ENCODE measurements around the gene HPCAL1.

Gene HPCAL1

DNA sequence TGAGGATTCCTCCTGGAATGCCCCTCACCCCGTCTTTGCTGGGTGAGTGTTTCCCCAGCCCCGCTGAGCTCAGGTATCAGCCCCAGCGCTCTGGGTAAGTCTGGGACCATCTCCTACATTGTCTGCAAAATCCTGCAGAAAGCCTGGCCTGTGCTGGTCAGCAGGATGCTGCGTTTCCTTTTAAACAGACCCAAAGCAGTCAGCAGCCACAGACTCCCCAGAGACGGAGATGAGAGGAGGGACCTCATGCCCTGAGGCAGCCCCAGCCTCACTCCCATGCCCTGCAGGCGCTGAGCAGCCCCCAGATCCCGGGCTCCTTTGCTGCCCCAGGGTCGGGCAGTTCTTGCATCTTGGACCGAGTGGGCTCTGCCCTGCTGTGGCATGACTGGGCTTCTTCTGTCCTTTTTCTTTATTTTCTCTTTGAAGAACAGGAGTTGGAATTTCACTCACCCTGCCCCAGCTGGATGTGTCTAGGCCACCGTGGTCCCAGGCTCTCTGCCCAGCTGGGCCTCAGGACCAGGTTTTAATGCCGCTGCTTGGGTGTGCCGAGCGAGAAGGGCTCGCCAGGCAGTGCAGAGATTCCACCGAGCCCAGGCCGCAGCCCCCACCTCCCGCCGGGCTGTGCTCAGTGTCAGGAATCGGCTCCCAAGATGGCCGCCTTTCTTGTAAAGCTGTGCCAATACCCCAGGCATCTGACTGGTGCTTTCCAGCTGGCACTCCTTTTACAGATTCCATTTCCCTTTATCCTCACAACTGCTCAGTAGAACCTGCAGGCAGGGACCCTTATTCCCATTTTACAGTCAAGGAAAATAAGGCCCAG, 101.8 kb downstream of the HPCAL1 start:
- H2AK5ac ChIP-seq (ENCODE audit: low read length): no peak overlapping the region
- H3K56ac ChIP-seq (ENCODE audit: low read length): no peak overlapping the region
- no peak overlapping the region for H3K18ac ChIP-seq (ENCODE audit: low read length)
- H2BK120ac ChIP-seq (ENCODE audit: low read depth, low read length): no peak overlapping the region
- no peaks in the 10 kb centered on the region for H3K79me1 ChIP-seq (ENCODE audit: low read length)
- no peak overlapping the region for H3K9ac ChIP-seq (ENCODE audit: low read length)
- H4K8ac ChIP-seq (ENCODE audit: low read depth, low read length): no peak overlapping the region
- H3K27ac ChIP-seq (ENCODE audit: low read depth, low read length): no peak overlapping the region
- no CpG with 5 or more reads among the region's 20 CpGs for WGBS (ENCODE audit: extremely low coverage, insufficient coverage, low lambda C conversion rate)
- DNase-seq: no peak
- no peak overlapping the region for H2BK15ac ChIP-seq (replicated peaks; ENCODE audit: low read depth)
- H2BK5ac ChIP-seq (ENCODE audit: low read length): no peak overlapping the region
- H3K27me3 ChIP-seq (ENCODE audit: insufficient read depth, low read length, poor library complexity): no peaks in the 10 kb centered on the region
- no peak overlapping the region for H4K5ac ChIP-seq (ENCODE audit: low read length)
- H3K4ac ChIP-seq (ENCODE audit: low read depth, low read length): no peak overlapping the region
- H3K4me3 ChIP-seq (ENCODE audit: low read length): no peak overlapping the region
- no peaks in the 10 kb centered on the region for H3K36me3 ChIP-seq (ENCODE audit: control insufficient read depth, insufficient read depth, low read length)
- H3K4me1 ChIP-seq (ENCODE audit: control insufficient read depth, low read depth, low read length): peaks cover 2% of the 10 kb centered on the region
- no peak overlapping the region for H3K4me2 ChIP-seq (ENCODE audit: low read length)
- no peak overlapping the region for H3K23ac ChIP-seq (ENCODE audit: low read length)
- H3K79me2 ChIP-seq (ENCODE audit: control insufficient read depth, insufficient read depth, low read length): no peaks in the 10 kb centered on the region

DNA sequence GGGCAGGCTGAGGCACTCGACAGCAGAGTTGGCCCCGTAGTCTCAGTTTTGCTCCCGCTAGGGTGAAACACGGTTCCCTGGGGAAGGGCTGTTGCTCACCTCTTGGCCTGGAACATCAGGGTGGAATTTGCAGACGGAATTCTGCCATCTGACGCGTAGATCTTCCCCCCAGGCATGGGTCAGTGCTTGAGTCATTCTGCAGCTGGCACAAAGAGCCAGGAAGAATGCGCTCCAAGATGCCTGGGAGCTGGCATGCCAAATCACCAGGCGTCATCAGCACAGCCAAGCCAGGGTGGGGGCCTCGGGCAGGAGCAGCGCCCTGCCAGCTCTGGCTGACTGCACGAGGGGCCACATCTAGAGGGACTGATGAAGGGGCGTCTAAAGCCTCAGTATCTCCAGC, 102.7 kb downstream of the HPCAL1 start:
- Histone ChIP-seq H3K23ac (ENCODE audit: low read length) (no peak overlapping the region), H3K79me2 (ENCODE audit: control insufficient read depth, insufficient read depth, low read length) (no peaks in the 10 kb centered on the region), H3K79me1 (ENCODE audit: low read length) (no peaks in the 10 kb centered on the region), H3K18ac (ENCODE audit: low read length) (no peak overlapping the region), H4K5ac (ENCODE audit: low read length) (no peak overlapping the region), H3K56ac (ENCODE audit: low read length) (no peak overlapping the region), H2BK15ac (replicated peaks; ENCODE audit: low read depth) (no peak overlapping the region), H3K27me3 (ENCODE audit: insufficient read depth, low read length, poor library complexity) (no peaks in the 10 kb centered on the region), H3K4me2 (ENCODE audit: low read length) (no peak overlapping the region), H4K8ac (ENCODE audit: low read depth, low read length) (no peak overlapping the region), H2BK120ac (ENCODE audit: low read depth, low read length) (no peak overlapping the region), H3K9ac (ENCODE audit: low read length) (no peak overlapping the region), H3K4me1 (ENCODE audit: control insufficient read depth, low read depth, low read length) (peaks cover 2% of the 10 kb centered on the region), H2AK5ac (ENCODE audit: low read length) (no peak overlapping the region), H3K4ac (ENCODE audit: low read depth, low read length) (no peak overlapping the region), H3K36me3 (ENCODE audit: control insufficient read depth, insufficient read depth, low read length) (no peaks in the 10 kb centered on the region), H3K4me3 (ENCODE audit: low read length) (no peak overlapping the region), H3K27ac (ENCODE audit: low read depth, low read length) (no peak overlapping the region), H2BK5ac (ENCODE audit: low read length) (no peak overlapping the region)
- no peak for DNase-seq
- no CpG with 5 or more reads among the region's 13 CpGs for WGBS (ENCODE audit: extremely low coverage, insufficient coverage, low lambda C conversion rate)

DNA sequence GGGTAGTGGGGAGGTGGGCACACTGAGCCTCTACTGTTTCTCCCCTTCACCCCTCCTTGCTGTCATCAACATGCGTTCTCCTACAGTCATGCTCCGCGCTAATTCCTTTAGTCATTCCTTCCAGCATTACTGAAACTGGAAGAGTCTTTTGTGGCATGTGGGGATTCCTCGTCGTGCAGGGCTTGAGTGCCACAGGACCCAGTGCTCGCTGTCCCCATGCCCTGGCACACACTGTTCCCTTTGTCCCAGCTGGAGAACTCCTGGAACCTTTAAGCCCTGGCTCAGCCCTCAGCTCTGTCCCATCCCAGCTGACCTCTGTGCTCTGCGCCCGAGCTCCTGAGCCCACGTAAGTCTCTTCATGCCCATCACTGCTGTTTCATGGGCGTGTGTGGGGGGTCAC, 103.3 kb downstream of the HPCAL1 start:
- no peak overlapping the region for H3K9ac ChIP-seq (ENCODE audit: low read length)
- H4K8ac ChIP-seq (ENCODE audit: low read depth, low read length): no peak overlapping the region
- DNase-seq: no peak
- H3K18ac ChIP-seq (ENCODE audit: low read length): no peak overlapping the region
- H2AK5ac ChIP-seq (ENCODE audit: low read length): no peak overlapping the region
- no peaks in the 10 kb centered on the region for H3K36me3 ChIP-seq (ENCODE audit: control insufficient read depth, insufficient read depth, low read length)
- no peak overlapping the region for H3K4me2 ChIP-seq (ENCODE audit: low read length)
- H2BK15ac ChIP-seq (replicated peaks; ENCODE audit: low read depth): no peak overlapping the region
- H3K4me3 ChIP-seq (ENCODE audit: low read length): no peak overlapping the region
- H4K5ac ChIP-seq (ENCODE audit: low read length): no peak overlapping the region
- H2BK120ac ChIP-seq (ENCODE audit: low read depth, low read length): no peak overlapping the region
- H3K4me1 ChIP-seq (ENCODE audit: control insufficient read depth, low read depth, low read length): peaks cover 2% of the 10 kb centered on the region
- H3K27me3 ChIP-seq (ENCODE audit: insufficient read depth, low read length, poor library complexity): no peaks in the 10 kb centered on the region
- no peak overlapping the region for H3K27ac ChIP-seq (ENCODE audit: low read depth, low read length)
- no peak overlapping the region for H3K23ac ChIP-seq (ENCODE audit: low read length)
- no CpG with 5 or more reads among the region's 10 CpGs for WGBS (ENCODE audit: extremely low coverage, insufficient coverage, low lambda C conversion rate)
- H3K4ac ChIP-seq (ENCODE audit: low read depth, low read length): no peak overlapping the region
- no peaks in the 10 kb centered on the region for H3K79me2 ChIP-seq (ENCODE audit: control insufficient read depth, insufficient read depth, low read length)
- H2BK5ac ChIP-seq (ENCODE audit: low read length): no peak overlapping the region
- H3K79me1 ChIP-seq (ENCODE audit: low read length): no peaks in the 10 kb centered on the region
- no peak overlapping the region for H3K56ac ChIP-seq (ENCODE audit: low read length)

DNA sequence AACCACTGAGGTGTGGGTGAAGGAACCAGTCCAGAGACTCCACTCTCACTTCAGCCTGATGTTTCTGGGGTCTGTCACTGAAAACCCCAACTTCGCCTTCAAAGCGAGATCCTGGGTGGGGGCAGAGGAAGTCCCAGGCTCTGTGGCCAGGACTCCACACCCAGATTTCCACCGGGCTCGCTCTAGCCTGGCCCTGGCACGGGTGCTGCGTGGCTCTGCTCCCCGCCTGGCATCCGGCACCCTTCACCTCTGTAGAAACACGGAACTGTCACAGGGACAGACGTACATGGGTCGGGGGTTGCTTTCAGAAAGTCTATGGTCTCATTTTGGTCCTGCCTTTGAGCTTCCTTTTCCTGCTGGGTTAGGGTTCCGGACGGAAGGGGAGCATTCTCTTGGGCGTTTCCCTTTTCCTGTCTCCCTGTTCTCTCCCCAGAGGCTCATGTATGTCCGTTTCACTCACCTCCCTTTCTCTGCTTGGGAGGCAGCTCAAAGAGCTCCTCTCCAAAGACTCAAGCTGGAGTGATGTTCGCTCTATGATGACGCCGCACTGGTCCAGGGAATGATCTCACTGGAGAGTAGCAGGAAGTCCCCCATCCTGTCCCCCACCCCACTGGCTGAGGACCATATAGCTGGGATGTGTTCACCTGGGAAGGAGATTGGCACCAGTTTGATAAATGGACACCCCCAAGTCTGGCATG, 103.9 kb downstream of the HPCAL1 start:
- H3K79me2 ChIP-seq (ENCODE audit: control insufficient read depth, insufficient read depth, low read length): no peaks in the 10 kb centered on the region
- H3K4me2 ChIP-seq (ENCODE audit: low read length): no peak overlapping the region
- H3K4me1 ChIP-seq (ENCODE audit: control insufficient read depth, low read depth, low read length): peaks cover 2% of the 10 kb centered on the region
- no peaks in the 10 kb centered on the region for H3K79me1 ChIP-seq (ENCODE audit: low read length)
- no peak overlapping the region for H3K4me3 ChIP-seq (ENCODE audit: low read length)
- no peak overlapping the region for H3K4ac ChIP-seq (ENCODE audit: low read depth, low read length)
- no peak overlapping the region for H4K8ac ChIP-seq (ENCODE audit: low read depth, low read length)
- H3K27ac ChIP-seq (ENCODE audit: low read depth, low read length): no peak overlapping the region
- no peak overlapping the region for H3K9ac ChIP-seq (ENCODE audit: low read length)
- H3K27me3 ChIP-seq (ENCODE audit: insufficient read depth, low read length, poor library complexity): no peaks in the 10 kb centered on the region
- no peak for DNase-seq
- H2AK5ac ChIP-seq (ENCODE audit: low read length): no peak overlapping the region
- no peak overlapping the region for H3K56ac ChIP-seq (ENCODE audit: low read length)
- H3K23ac ChIP-seq (ENCODE audit: low read length): no peak overlapping the region
- H2BK5ac ChIP-seq (ENCODE audit: low read length): no peak overlapping the region
- no peak overlapping the region for H4K5ac ChIP-seq (ENCODE audit: low read length)
- no peaks in the 10 kb centered on the region for H3K36me3 ChIP-seq (ENCODE audit: control insufficient read depth, insufficient read depth, low read length)
- no peak overlapping the region for H2BK15ac ChIP-seq (replicated peaks; ENCODE audit: low read depth)
- no peak overlapping the region for H2BK120ac ChIP-seq (ENCODE audit: low read depth, low read length)
- H3K18ac ChIP-seq (ENCODE audit: low read length): no peak overlapping the region
- no CpG with 5 or more reads among the region's 18 CpGs for WGBS (ENCODE audit: extremely low coverage, insufficient coverage, low lambda C conversion rate)

DNA sequence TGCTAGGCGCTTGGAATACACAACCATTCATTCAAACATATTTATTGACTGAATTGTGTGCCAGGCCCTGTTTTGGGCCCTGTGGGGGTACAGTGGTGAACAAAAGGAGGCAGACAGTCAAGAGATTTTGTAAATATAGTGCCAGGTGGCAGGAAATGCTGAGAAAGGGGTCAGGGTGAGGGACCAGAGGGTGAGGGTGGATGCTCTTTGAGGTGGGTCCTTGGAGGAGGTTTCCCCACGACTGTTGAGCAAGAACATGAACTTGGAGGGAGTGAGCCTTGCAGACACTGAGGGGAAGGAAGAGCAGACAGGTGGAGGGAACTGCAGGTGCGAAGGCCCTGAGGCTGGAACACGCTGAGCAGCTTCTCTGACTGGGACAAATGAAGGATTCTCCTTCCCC, 104.7 kb downstream of the HPCAL1 start:
- no peak overlapping the region for H3K4ac ChIP-seq (ENCODE audit: low read depth, low read length)
- H3K4me2 ChIP-seq (ENCODE audit: low read length): no peak overlapping the region
- no peak overlapping the region for H4K5ac ChIP-seq (ENCODE audit: low read length)
- no peak overlapping the region for H3K27ac ChIP-seq (ENCODE audit: low read depth, low read length)
- no CpG with 5 or more reads among the region's 4 CpGs for WGBS (ENCODE audit: extremely low coverage, insufficient coverage, low lambda C conversion rate)
- no peak overlapping the region for H2BK15ac ChIP-seq (replicated peaks; ENCODE audit: low read depth)
- H3K36me3 ChIP-seq (ENCODE audit: control insufficient read depth, insufficient read depth, low read length): no peaks in the 10 kb centered on the region
- H3K4me3 ChIP-seq (ENCODE audit: low read length): no peak overlapping the region
- H4K8ac ChIP-seq (ENCODE audit: low read depth, low read length): no peak overlapping the region
- H3K79me1 ChIP-seq (ENCODE audit: low read length): no peaks in the 10 kb centered on the region
- H3K9ac ChIP-seq (ENCODE audit: low read length): no peak overlapping the region
- no peak overlapping the region for H2AK5ac ChIP-seq (ENCODE audit: low read length)
- DNase-seq: no peak
- H3K23ac ChIP-seq (ENCODE audit: low read length): no peak overlapping the region
- no peak overlapping the region for H3K56ac ChIP-seq (ENCODE audit: low read length)
- no peak overlapping the region for H3K18ac ChIP-seq (ENCODE audit: low read length)
- no peak overlapping the region for H2BK5ac ChIP-seq (ENCODE audit: low read length)
- H3K27me3 ChIP-seq (ENCODE audit: insufficient read depth, low read length, poor library complexity): no peaks in the 10 kb centered on the region
- H3K4me1 ChIP-seq (ENCODE audit: control insufficient read depth, low read depth, low read length): peaks cover 2% of the 10 kb centered on the region
- no peaks in the 10 kb centered on the region for H3K79me2 ChIP-seq (ENCODE audit: control insufficient read depth, insufficient read depth, low read length)
- H2BK120ac ChIP-seq (ENCODE audit: low read depth, low read length): no peak overlapping the region
